Testis (tissue), 2 donors: ENCODE data around the gene FGGY.

ENCODE experiments used
- POLR2A ChIP-seq: fragments of 450-650 bp; IDR thresholded peaks from one replicate; pipeline ENCODE4 v1.6.1; 2017; ENCODE audit warnings: antibody characterized with exemption, mild to moderate bottlenecking, moderate library complexity
- TF ChIP-seq, protein P1 (sequence below), 3 experiments: fragments of 450-650 bp in 2 of 3; fragments of 200-600 bp in 1 of 3; sonication (generic) in 1 of 3; IDR thresholded peaks; one replicate each; pipeline ENCODE4 v1.5.1; 2016 to 2019; ENCODE audit warnings: antibody characterized with exemption in 3 of 3, mild to moderate bottlenecking in 2 of 3, moderate library complexity in 1 of 3

DNA sequence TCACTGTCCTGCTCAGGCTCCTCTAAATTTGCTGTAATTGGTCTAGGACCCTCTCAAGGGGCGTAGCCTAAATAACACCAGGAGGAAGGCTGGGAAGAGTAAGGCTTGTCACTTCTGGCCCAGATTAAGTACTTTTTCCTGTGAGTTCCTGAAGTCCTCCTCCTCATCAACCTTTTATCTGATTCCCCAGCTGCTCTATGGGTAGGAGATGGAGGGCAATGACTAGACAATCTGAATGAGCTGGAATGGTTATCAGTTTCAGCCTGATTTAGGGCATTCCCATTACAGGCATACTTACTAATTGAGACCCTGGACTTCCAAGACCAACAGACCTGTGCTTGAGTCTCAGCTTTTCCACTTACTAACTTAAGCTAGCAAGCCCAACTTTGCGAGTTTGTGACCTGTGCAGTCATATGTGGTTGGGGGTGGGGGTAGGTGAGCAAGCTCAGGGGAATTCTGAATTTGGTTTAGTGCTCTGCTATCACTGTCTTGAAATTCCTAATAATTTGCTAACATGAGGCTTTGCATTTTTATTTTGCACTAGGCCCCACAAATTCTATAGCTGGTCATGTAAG, 18.0 kb upstream of the FGGY start:
- TF ChIP-seq, protein P1, sequence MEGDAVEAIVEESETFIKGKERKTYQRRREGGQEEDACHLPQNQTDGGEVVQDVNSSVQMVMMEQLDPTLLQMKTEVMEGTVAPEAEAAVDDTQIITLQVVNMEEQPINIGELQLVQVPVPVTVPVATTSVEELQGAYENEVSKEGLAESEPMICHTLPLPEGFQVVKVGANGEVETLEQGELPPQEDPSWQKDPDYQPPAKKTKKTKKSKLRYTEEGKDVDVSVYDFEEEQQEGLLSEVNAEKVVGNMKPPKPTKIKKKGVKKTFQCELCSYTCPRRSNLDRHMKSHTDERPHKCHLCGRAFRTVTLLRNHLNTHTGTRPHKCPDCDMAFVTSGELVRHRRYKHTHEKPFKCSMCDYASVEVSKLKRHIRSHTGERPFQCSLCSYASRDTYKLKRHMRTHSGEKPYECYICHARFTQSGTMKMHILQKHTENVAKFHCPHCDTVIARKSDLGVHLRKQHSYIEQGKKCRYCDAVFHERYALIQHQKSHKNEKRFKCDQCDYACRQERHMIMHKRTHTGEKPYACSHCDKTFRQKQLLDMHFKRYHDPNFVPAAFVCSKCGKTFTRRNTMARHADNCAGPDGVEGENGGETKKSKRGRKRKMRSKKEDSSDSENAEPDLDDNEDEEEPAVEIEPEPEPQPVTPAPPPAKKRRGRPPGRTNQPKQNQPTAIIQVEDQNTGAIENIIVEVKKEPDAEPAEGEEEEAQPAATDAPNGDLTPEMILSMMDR (IDR thresholded peaks at IDR 0.05): no peak
- no peak for TF ChIP-seq POLR2A
